HG03064 (cell line): ENCODE results near the gene FAM47E.
"Not testable (repeated sequence)": the region's sequence is repeated elsewhere in the genome, so short reads cannot be mapped to it uniquely, and the experiment has no call there.

Experiments
- ATAC-seq: cut with Tn5 transposase; IDR thresholded peaks from one replicate; pipeline ENCODE4 v1.9.1; 2021; ENCODE audit warnings: low read depth; ENCODE audit not compliant: unreplicated experiment

The FAM47E gene

DNA sequence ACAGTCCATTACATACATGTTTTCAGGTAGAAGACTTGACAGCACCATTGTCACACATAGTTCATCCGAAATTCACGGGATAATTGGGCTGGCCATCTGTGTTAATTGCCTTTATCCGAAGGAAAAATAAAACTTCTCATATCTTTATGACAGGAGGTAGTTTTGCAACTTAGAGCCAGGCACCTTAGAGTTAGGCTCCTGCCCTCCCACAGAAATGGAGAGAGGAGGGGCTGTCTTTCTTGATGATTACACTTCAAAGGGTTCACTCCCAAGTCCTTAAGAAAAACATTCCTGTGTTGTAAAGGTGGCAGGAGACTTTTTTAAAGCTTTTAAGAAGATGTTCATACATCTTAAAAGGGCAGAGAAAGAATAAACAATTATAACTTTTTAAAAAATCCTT lies 27.4 kb upstream of the FAM47E start:
- no peak for ATAC-seq

DNA sequence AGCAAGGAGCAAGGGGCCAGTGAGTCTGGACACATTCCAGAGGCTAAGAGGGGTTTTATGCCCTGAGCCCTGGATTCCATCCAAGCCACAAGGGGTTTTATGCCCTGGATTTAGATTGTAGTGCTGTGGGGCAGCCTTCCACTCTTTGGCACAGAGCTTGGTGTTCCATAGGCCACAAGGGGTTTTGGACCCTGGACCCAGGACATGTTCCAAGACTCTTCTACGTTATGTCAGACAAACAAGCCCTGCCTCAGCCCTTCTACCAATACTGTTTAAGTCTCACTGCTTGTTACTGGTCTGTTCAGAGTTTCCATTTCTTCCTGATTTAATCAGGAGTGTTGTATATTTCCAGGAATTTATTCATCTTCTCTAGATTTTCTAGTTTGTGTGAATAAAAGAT lies 25.1 kb upstream of the FAM47E start:
- no peak for ATAC-seq

DNA sequence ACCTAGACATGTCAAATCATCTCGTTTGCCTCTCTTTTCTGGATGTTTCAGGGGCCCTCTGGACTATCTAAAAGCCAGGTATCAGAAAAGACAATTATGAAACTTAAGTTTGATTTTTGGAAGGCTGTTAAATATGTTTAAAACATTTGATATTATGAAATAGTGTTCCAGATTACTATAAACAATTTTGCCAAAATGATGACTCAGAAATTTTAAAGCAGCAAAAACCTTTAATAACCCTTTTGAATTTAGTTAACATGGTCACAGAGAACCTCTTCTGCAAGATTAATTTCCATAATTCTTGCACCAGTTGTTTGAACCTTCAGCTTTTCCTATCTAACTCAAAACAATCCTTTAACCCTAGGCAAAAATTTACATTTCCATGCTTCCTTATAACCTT lies 18.8 kb upstream of the FAM47E start:
- ATAC-seq = no peak

DNA sequence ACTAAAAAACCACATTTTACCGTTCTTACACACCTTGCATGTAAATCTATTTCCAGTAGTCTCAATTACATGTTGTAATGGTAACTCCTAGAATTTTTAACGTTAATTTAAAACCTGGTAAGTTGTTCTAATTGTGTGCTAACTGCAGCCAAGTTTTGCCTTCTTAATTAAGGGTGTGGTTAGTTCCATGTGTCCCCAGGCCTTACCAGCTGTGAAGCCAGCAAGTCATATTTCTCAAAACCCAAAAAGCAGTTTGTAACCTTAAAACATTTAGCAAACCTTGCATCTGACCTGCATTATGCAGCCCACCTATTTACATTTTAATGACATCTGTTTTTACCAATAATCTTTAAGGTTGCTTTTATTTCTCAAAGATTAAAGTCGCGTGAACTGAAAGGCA lies 18.4 kb upstream of the FAM47E start:
- no peak for ATAC-seq

DNA sequence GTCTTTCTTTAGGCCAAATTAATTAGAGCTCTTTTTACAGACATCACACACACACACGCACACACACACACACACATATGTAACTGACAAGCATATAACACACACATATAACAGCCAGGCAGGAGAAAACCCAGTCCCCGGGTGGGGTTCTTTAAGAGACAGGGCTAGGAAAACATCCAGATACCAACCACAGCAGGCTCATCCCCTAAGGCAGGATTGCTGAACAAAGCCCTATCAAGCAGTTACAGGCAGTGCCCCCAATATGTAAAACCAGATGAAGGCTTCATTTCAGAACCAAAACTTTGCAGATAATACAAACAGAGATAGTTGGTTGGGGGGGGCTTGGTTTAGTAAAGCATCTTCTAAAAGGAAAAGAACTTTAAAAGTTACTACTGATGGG lies 18.0 kb upstream of the FAM47E start:
- ATAC-seq = no peak

DNA sequence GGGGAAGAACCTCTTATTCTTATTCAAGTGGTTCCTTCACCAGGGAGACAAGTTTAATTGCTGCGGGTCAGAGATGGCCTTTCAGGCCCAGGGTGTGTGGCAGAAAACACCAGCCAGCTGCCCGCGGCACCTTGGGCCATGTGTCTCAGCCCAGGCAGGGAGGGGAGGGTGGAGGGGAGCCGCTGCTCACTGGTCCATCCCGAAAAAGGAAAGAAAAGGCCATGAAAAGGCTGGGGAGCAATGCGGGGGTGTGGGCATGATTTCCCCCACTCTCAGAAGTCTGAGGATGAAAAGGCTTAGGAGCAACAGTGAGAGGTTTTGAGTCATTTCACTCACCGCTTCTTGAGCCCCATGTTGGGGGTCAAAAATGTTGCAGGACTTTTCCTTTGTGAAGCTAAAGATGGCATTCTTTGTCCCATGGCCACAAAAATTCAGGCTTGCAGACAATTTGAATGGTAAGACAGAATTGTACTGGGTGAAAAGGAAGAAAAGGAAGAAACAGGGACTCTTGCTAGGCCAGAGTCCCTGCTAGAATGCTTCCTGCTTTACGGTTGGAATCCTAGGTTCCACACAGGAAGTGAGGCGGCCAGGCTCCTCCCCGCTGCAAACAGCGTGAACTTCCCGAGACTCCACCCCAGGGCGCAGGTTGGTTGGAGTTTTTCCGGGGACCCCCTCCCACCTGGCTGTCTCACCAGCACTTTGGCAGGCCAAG lies 17.4 kb upstream of the FAM47E start:
- ATAC-seq = no peak

DNA sequence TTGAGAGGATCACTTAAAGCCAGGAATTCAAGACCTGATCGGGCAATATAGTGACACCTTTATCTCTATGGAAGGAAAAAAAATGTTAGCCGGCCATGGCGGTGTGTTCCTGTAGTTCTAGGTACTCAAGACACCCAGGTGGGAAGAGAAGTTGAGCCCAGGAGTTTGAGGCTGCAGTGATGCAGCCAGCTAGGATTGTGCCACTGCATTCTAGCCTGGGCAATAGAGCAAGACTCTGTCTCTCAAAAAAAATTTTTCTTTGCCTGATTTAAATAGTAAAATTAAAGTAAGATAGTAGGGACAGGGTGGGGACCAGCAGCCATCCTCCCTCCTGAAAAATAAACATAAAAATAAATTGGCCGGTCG lies 16.9 kb upstream of the FAM47E start:
- ATAC-seq = no peak

DNA sequence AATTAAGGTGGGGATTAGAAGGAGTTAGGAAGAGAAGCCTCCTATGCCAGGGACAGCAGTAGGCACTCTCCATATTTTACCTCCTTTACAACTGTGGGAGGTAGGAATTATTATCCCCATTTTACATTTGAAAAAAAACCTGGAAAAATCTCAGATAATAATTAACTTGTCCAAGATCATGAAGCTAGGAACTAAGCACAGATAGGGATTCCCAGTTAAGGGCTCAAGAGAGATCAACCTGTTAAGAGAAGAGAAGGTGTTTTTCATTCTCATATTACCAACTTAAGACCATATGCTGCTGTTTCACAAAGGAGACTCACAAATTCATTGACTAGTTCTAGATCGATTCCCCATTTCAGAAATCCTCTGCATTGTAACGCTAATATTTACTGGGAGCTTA lies 16.1 kb upstream of the FAM47E start:
- no peak for ATAC-seq

DNA sequence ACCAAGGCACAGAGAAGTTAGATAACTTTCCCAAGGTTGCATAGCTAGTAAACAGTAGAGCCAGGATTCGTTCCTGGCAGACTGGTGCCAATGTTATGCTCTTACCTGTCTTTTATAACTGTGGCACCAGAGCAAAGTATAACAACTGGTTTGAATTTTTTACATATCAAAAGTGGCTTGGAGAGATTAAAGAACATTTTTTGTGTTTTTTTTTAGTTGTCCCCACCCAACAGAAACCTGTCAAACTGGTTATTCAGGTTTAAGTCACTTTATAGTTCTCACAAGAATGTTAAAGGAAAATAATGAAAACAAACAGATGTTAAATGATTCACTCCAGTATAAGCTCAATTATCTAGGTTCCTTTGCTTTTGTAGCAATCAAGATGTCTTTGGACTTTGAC lies 15.6 kb upstream of the FAM47E start:
- ATAC-seq = no peak

DNA sequence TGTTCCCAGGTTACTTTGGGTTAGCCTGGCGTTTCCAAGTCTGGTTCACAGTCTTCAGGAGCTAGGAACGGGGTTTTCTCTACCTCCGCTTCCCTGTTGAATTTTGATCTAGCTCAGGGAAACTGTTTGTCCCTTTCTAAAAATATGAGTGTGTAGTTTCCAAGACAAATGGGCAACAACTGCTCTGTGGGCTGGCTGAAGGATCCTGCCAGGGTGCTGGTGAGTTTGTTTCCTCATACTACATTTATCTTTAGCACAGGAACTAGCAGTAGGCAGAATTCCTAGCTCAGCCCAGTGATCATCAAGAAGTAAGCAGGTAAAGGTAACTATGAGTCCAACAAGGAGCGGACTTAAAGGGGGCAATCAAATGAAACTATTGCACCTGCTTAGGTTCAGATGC lies 13.3 kb upstream of the FAM47E start:
- no peak for ATAC-seq

DNA sequence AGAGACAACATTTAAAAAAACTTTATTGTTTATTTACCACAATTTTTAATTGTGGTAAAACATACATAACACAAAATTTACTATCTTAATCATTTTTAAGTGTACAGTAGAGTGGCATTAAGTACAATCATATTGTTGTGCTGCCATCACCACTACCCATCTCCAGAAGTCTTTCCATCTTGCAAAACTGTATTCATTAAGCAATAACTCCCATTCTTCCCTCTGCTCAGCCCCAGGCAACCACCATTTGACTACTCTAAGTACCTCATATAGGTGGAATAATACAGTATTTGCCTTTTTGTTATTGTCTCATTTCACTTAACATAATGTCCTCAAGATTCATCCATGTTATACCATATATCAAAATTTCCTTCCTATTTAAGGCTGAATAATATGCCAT lies 12.8 kb upstream of the FAM47E start:
- no peak for ATAC-seq

DNA sequence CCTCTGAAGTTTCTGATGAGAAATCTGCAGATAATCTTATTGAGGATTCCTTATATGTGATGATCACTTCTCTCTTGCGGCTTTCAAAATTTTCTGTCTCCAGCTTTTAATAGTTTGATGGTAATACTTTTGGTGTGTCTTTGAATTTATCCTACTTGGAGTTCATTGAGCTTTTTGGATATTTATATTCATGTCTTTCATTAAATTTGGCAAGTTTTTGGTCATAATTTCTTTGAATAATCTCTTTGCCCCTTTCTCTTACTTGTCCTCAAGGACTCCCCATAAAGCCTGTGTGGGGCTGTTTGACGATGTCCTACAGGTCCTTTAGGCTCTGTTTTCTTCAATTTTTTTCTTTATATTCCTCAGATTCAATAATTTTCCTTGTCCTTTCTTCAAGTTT lies 11.3 kb upstream of the FAM47E start:
- ATAC-seq = no peak

DNA sequence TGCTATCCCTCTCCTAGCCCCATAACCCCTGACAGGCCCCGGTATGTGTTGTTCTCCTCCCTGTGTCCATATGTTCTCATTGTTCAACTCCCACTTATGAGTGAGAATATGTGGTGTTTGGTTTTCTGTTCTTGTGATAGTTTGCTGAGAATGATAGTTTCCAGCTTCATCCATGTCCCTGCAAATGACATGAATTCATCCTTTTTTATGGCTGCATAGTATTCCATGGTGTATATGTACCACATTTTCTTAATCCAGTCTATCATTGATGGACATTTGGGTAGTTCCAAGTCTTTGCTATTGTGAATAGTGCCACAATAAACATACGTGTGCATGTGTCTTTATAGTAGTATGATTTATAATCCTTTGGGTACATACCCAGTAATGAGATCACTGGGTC lies 7.6 kb upstream of the FAM47E start:
- ATAC-seq = not testable (repeated sequence)

DNA sequence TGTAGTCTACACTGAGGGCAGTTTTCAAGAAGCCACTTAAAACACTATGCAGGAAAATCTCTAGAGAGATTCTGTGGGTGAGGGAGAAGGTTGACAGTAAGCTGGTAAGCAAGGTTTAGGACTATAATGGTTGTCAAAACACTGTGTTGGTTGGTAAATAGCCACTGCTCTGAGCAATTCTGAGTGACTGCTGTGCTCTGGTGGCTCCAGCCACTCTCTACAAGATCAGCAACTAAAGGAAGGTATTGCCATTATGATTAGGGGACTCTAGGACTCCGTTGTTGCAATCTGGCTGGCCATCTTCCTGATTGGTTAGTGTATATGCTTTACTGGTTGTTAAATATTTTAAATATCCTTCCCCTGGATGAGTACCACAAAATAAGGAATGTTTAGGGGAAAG lies 5.5 kb upstream of the FAM47E start:
- ATAC-seq = no peak

DNA sequence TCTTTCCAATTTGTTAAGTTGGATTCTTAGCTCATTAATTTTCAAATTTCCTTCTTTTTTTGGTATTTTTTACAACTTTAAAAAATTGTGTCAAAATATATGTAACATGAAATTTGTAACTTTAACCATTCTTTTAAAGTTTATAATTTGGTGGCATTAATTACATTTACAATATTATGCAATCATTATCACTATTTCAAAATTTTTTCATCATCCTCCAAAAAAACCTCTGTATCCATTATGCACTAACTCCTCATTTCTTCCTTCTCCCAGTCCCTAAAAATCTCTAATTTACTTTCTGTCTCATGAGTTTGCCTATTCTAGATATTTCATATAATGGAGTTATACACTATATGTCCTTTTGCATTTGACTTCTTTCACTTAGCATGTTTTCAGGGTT lies 4.7 kb upstream of the FAM47E start:
- no peak for ATAC-seq

DNA sequence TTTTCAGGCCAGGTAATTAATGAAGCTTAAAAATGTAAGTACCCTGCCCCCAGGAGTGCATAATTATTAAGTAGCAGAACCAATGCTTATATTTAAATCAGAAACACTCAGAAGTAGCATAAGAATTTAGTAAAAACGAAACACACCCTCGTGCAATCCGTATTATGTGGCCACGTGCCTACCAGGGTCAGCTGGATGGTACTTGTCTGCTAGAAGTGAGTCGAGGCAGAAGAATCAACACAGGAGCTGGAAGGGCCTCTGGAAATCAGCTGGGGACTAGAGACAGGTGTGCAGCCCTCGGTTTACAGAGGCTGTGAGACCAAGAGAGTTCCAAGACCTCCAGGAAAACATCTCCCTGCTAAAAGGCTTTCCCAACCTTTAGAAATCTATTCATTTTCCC lies 559 bp upstream of the FAM47E start:
- ATAC-seq = no peak

DNA sequence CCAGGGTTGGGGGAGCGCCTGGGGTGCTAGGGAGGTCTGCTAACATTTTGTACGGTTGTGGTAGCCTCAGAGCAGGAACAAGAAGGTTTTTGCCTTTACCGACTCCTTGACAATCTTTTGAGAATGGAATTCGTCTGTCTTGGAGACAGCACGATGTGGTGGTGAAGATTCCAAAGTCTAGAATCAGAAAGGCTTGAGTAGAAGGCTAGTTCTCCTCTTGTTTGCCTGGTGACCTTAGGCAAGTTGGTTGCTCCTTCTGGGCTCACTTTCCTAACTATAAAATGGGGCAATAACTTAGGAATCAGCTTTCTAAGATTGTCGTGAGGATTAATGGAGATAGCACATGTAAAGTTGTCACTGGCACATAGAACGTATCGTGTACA lies 741 bp downstream of the FAM47E start:
- ATAC-seq = no peak

DNA sequence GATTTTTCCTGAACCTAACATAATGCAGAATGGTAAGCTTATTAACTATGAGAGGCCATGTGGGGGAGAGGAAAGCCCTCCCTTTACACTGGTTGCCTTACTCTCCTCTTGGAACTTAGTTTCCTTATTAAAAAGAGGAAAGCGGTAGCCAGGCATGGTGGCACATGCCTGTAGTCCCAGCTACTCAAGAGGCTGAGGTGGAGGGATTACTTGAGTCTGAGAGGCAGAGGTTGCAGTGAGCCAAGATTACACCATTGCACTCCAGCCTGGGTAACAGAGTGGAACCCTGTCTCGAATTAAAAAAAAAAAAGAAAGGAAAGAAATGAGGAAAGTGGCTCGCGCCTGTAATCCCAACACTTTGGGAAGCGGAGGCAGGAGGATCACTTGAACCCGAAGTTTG lies 2.0 kb downstream of the FAM47E start:
- no peak for ATAC-seq

DNA sequence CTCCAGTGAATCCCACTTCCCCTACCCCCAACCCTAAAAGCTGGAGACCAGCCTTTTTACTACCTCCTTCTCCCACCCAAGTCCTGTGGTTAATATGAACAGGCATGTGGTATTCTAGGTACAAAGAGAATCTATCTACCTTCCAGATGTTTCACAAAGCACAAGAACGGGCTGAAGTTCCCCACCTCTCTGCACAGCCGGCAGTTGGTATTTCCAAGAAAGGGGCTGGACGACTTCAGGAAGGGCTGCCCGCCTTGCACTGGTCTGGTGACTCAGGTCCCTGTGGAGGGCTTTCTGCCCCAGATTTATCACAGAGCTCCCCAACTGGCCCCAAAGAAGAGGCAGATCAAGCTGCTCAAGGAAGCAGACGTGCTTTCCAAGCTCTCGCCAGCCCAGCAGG lies 4.5 kb downstream of the FAM47E start:
- ATAC-seq = no peak

DNA sequence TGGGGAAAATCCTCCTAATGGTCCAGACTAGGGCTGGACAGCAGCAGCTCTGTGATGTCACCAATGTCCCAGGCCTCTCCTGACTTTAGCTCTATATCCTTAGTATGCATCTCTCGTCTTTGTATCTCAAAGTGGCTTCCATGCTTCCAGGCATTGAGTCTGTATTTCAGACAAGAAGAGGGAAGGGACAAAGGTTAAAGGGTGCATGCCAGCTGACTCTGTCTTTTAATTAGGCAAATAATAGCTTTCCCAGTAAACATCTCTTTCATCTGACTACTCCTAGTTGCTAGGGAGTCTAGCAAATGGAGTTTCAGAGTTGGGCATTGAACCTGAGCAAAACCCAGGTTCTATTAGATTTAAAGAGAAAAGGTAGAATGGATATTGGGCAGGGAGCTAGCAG lies 5.4 kb downstream of the FAM47E start:
- no peak for ATAC-seq

DNA sequence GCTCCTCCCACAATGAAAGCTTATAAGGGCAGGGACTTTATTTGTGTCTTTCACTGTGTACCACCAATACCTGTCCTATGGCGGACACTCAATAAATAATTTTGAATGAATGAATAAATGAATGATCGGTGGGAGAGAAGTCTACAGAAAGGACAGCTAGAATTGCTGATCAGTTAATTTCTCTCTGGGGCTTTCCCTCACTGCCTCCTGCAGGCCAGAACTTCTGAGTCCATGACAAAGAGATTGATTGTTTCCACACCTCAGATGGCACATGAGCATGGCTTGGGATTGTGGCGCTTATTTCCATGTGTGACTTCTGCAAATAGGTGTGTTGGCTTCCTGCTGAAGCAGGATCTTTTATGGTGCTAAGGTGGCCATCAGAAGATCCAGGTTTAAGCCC lies 6.3 kb downstream of the FAM47E start:
- ATAC-seq = no peak

DNA sequence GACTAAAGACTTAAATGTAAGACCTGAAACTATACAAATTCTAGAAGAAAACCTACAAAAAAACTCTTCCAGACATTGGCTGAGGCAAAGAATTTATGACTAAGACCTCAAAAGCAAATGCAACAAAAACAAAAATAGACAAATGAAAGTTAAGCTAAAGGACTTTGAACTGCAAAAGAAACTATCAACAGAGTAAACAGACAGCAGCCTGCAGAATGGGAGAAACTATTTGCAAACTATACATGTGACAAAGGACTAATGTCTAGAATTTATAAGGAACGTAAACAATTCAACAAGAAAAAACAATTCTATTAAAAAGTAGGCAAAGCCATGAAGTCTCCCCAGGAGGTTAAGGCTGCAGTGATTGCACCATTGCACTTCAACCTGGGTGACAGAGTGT lies 9.1 kb downstream of the FAM47E start:
- no peak for ATAC-seq

DNA sequence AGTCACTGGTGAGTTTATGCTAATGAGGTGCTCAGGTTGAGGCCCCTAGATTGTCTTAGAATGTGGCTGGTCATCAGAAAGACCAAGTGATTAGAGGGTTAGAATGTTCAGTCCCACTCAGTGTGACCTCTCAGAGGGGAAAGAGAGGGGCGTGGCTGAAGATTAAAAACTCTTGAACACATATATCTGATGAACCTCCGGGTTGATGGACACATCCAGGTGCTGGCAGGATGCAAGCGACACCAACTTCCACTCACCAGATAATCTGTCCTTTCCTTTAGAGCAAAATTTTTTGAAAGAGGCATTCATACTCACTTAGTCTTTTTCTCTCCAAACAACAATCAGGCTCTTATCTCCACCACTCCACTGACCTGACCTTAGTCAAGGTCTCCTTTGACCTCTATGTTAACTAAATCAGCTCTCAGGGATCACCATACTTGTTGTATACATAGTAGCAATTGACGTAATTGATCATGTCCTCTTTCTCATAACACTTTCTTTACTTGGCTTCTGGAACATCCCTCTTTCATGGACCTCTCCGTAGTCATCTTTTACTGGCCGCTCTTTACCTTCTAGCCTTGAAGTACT lies 14.2 kb downstream of the FAM47E start:
- ATAC-seq = no peak
